ENCODE measurements around the gene TCERG1L. TPM values are rescaled to one million over a fixed set of nuclear protein-coding genes. Genes with fewer than 3 reads are reported as not detected.

TCERG1L gene
- polyA plus RNA-seq, 1 donor from 2014 or later, result 0.53 TPM

DNA sequence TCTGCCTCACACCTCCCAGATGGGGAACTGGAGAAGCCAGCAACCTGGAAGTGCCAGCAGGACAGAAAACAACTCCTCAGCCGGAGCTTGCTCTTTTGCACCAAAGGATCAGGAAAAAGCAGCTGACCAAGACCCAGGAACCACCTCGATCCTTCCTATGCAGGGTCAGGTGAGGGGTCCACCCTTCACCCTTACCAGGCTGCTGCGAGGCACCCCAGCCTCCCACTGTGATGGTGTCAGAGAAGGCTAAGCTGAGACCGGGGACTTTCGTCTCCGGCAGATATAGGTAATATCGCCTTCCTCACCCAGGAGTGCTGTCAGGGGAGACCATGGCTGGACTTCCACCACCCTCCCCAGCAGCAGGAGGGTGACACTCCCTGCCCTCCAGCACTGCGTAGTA, 254.7 kb downstream of the TCERG1L start:
- Histone ChIP-seq H3K9me2 (ENCODE audit: insufficient read depth, low read length) (no peaks in the 10 kb centered on the region), H3K79me2 (replicated peaks; ENCODE audit: insufficient read depth, low read length) (no peaks in the 10 kb centered on the region), H3K4me3 (ENCODE audit: low read length) (no peak overlapping the region)

DNA sequence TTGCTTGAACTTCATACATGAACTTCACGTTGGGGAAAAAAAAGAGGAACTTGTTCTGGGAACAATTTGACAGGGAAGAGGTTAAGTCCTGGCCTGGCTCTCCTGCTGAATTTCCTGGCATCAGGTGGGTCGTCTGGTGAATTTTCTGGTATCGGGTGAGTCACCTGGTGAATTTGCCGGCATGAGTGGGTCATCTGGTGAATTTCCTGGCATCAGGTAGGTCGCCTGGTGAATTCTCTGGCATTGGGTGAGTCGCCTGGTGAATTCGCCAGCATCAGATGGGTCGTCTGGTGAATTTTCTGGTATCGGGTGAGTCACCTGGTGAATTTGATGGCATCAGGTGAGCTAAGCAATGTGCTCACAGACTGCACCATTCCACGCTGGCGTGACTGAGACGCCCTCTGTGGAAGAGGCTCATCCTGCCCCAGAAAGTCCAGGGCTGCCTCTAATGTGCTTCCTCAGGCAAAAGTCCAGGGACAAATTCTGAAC, 255.4 kb downstream of the TCERG1L start:
- H3K9me3 ChIP-seq (ENCODE audit: low read length), result no peaks in the 10 kb centered on the region

More for the DNA sequence above, 254.7 kb downstream of the TCERG1L start:
- H2AFZ ChIP-seq (ENCODE audit: low read depth, low read length), result no peak overlapping the region
- no peak for TF ChIP-seq TAF1 (IDR thresholded peaks at IDR 0.05; ENCODE audit: low read depth)
- no peak for TF ChIP-seq SMC3 (conservative IDR thresholded peaks at IDR 0.05; ENCODE audit: poor library complexity)
- no peak for TF ChIP-seq RAD21 (conservative IDR thresholded peaks at IDR 0.05)
- TF ChIP-seq EP300 (conservative IDR thresholded peaks at IDR 0.05; ENCODE audit: poor library complexity, severe bottlenecking), result no peak
- TF ChIP-seq, protein P1, sequence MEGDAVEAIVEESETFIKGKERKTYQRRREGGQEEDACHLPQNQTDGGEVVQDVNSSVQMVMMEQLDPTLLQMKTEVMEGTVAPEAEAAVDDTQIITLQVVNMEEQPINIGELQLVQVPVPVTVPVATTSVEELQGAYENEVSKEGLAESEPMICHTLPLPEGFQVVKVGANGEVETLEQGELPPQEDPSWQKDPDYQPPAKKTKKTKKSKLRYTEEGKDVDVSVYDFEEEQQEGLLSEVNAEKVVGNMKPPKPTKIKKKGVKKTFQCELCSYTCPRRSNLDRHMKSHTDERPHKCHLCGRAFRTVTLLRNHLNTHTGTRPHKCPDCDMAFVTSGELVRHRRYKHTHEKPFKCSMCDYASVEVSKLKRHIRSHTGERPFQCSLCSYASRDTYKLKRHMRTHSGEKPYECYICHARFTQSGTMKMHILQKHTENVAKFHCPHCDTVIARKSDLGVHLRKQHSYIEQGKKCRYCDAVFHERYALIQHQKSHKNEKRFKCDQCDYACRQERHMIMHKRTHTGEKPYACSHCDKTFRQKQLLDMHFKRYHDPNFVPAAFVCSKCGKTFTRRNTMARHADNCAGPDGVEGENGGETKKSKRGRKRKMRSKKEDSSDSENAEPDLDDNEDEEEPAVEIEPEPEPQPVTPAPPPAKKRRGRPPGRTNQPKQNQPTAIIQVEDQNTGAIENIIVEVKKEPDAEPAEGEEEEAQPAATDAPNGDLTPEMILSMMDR (IDR thresholded peaks at IDR 0.05; ENCODE audit: poor library complexity, severe bottlenecking), result no peak
- TF ChIP-seq POLR2AphosphoS5 (IDR thresholded peaks at IDR 0.05), result no peak
- TF ChIP-seq MXI1 (conservative IDR thresholded peaks at IDR 0.05; ENCODE audit: poor library complexity, severe bottlenecking), result no peak
- TF ChIP-seq, protein P2, sequence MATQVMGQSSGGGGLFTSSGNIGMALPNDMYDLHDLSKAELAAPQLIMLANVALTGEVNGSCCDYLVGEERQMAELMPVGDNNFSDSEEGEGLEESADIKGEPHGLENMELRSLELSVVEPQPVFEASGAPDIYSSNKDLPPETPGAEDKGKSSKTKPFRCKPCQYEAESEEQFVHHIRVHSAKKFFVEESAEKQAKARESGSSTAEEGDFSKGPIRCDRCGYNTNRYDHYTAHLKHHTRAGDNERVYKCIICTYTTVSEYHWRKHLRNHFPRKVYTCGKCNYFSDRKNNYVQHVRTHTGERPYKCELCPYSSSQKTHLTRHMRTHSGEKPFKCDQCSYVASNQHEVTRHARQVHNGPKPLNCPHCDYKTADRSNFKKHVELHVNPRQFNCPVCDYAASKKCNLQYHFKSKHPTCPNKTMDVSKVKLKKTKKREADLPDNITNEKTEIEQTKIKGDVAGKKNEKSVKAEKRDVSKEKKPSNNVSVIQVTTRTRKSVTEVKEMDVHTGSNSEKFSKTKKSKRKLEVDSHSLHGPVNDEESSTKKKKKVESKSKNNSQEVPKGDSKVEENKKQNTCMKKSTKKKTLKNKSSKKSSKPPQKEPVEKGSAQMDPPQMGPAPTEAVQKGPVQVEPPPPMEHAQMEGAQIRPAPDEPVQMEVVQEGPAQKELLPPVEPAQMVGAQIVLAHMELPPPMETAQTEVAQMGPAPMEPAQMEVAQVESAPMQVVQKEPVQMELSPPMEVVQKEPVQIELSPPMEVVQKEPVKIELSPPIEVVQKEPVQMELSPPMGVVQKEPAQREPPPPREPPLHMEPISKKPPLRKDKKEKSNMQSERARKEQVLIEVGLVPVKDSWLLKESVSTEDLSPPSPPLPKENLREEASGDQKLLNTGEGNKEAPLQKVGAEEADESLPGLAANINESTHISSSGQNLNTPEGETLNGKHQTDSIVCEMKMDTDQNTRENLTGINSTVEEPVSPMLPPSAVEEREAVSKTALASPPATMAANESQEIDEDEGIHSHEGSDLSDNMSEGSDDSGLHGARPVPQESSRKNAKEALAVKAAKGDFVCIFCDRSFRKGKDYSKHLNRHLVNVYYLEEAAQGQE (IDR thresholded peaks at IDR 0.05; ENCODE audit: borderline replicate concordance), result no peak
- no peak for TF ChIP-seq EZH2 (IDR thresholded peaks at IDR 0.05; ENCODE audit: borderline replicate concordance, insufficient read depth, low read length, poor library complexity, severe bottlenecking)
- no peaks in the 10 kb centered on the region for H3F3A ChIP-seq (ENCODE audit: insufficient read depth, low read length, poor library complexity, severe bottlenecking)
- no peak overlapping the region for H3K27ac ChIP-seq (ENCODE audit: low read length)
- no peaks in the 10 kb centered on the region for H3K9me3 ChIP-seq (ENCODE audit: low read length)
- no peak overlapping the region for H3K9ac ChIP-seq (ENCODE audit: low read length)
- no peak overlapping the region for H3K4me2 ChIP-seq (ENCODE audit: low read length)
- no peaks in the 10 kb centered on the region for H4K20me1 ChIP-seq (ENCODE audit: insufficient read depth)
- H3K27me3 ChIP-seq (ENCODE audit: insufficient read depth, low read depth, low read length), result no peaks in the 10 kb centered on the region
- no peaks in the 10 kb centered on the region for H3K36me3 ChIP-seq (ENCODE audit: insufficient read depth, low read length)

More for the DNA sequence above, 255.4 kb downstream of the TCERG1L start:
- Histone ChIP-seq H3K4me2 (ENCODE audit: low read length) (no peak overlapping the region), H3F3A (ENCODE audit: insufficient read depth, low read length, poor library complexity, severe bottlenecking) (no peaks in the 10 kb centered on the region), H3K27ac (ENCODE audit: low read length) (no peak overlapping the region), H4K20me1 (ENCODE audit: insufficient read depth) (no peaks in the 10 kb centered on the region), H3K27me3 (ENCODE audit: insufficient read depth, low read depth, low read length) (no peaks in the 10 kb centered on the region), H3K79me2 (replicated peaks; ENCODE audit: insufficient read depth, low read length) (no peaks in the 10 kb centered on the region), H2AFZ (ENCODE audit: low read depth, low read length) (no peak overlapping the region), H3K4me3 (ENCODE audit: low read length) (no peak overlapping the region), H3K9me2 (ENCODE audit: insufficient read depth, low read length) (no peaks in the 10 kb centered on the region), H3K9ac (ENCODE audit: low read length) (no peak overlapping the region), H3K36me3 (ENCODE audit: insufficient read depth, low read length) (no peaks in the 10 kb centered on the region)
- TF ChIP-seq EZH2 (IDR thresholded peaks at IDR 0.05; ENCODE audit: borderline replicate concordance, insufficient read depth, low read length, poor library complexity, severe bottlenecking) (no peak), POLR2AphosphoS5 (IDR thresholded peaks at IDR 0.05) (no peak), TAF1 (IDR thresholded peaks at IDR 0.05; ENCODE audit: low read depth) (no peak), RAD21 (conservative IDR thresholded peaks at IDR 0.05) (no peak), EP300 (conservative IDR thresholded peaks at IDR 0.05; ENCODE audit: poor library complexity, severe bottlenecking) (no peak), MXI1 (conservative IDR thresholded peaks at IDR 0.05; ENCODE audit: poor library complexity, severe bottlenecking) (no peak), SMC3 (conservative IDR thresholded peaks at IDR 0.05; ENCODE audit: poor library complexity) (no peak)
- TF ChIP-seq, protein P1 (IDR thresholded peaks at IDR 0.05; ENCODE audit: poor library complexity, severe bottlenecking), result no peak
- TF ChIP-seq, protein P2 (IDR thresholded peaks at IDR 0.05; ENCODE audit: borderline replicate concordance), result no peak
